MG63 (cell line): ENCODE measurements around the gene CCL26. TPM values are rescaled to one million over a fixed set of nuclear protein-coding genes. Genes with fewer than 3 reads are reported as not detected.
"Not testable (repeated sequence)": the region's sequence is repeated elsewhere in the genome, so short reads cannot be mapped to it uniquely, and the experiment has no call there.

Source experiments
- DNase-seq: peaks from one replicate; pipeline ENCODE4 v3.0.0-alpha.2; 2020
- H3K27me3 ChIP-seq: fragments of 250-450 bp; sonication (Bioruptor Pico); 2 replicates; pipeline ENCODE4 v1.5.1; 2020; ENCODE audit warnings: mild to moderate bottlenecking, moderate library complexity
- H3K36me3 ChIP-seq: fragments of 250-450 bp; sonication (Bioruptor Pico); 2 replicates; pipeline ENCODE4 v1.5.1; 2020; ENCODE audit warnings: mild to moderate bottlenecking, moderate library complexity
- H3K4me3 ChIP-seq: fragments of 250-450 bp; sonication (Bioruptor Pico); 2 replicates; pipeline ENCODE4 v1.5.1; 2020; ENCODE audit warnings: mild to moderate bottlenecking, moderate library complexity
- H3K9me3 ChIP-seq: fragments of 250-450 bp; sonication (Bioruptor Pico); 2 replicates; pipeline ENCODE4 v1.5.1; 2020; ENCODE audit warnings: mild to moderate bottlenecking, moderate library complexity
- total RNA-seq: library from RNA; depleted of rRNA; stranded (reverse); fragments of >200 nt; shearing (Covaris generic); gene quantifications from 2 replicates; pipeline ENCODE4 v1.2.3, GENCODE V29; 2014; ENCODE audit warnings: low replicate concordance; rRNA removed

CCL26 gene
- total RNA-seq, 1 experiment from 2014 or later: 22.3 TPM

DNA sequence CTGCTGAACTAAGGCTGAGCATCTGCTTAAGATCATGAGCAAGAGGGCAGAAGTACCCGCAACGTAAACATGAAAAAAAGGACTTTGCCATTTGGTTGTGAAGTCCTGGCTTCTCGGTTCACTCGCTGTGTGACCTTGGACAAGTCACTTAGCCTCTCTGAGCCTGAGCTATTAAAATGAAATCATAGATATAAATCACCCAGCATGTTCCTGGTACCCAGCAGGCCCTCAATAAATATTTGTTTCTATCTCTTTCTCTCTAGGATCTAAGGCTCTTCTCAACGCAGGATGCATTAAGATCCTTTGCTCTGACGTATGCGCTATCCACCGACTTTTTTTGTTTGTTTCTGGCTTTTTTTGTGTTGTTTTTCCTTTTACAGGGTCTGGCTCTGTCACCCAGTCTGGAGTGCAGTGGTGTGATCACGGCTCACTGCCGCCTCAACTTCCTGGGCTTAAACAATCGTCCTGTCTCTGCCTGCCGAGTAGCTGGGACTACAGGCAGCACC, 39.9 kb downstream of the CCL26 start:
- Histone ChIP-seq H3K4me3 (no peak overlapping the region), H3K36me3 (no peaks in the 10 kb centered on the region), H3K9me3 (no peaks in the 10 kb centered on the region), H3K27me3 (no peaks in the 10 kb centered on the region)
- DNase-seq: no peak

DNA sequence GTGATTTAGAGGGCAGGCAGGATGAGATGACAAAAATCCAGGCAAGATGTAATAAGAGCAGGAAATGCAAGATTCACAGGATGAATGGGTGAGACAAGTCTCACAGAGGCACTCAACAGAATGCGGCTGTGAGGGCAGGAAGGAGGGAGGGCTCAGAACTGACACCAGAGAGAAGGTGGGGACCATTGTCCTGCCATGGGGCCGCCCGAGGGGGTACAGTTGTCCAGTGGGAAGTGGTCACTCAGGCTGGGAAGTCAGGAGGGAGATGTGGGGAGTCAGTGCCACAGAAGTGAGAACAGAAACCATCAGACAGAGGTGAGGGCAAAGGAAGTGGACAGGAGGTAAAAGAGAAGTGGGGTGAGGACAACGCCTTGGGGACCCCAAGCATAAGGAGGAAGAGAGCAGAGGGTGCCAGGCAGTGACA, 42.1 kb downstream of the CCL26 start:
- no peaks in the 10 kb centered on the region for H3K36me3 ChIP-seq
- no peak for DNase-seq

DNA sequence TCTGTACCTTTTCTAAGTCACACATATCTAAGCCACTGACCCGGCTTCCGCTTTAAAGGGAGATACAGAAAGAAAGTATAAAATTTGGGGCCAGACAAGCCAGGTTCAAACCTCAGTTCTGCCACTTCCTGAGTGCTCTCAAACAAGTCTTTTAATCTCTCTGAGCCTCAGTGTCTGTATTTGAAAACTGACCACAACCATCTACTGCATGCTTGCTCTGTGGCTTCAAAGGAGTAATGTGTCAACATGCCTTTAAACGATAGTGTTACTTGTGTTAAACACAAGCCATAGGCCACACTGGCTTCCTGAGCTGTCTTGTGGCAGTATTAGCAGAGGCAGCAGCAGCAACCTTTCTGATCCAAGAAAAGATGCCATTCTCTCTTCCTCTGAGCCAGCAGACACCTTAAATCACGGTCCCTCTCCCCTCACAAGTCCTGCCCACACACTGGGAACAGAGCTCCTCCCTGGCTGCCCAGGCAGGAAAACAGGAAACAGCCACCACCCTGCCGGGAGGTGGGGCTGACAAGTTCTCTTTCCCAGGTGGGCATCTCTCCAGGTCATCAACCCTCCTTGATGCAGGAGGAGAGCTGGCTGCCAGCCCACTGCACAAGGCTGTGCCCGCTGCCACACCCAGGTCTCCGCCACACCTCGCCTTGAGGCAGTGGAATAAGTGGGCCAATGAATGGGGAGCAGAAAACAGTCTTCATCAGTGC, 44.0 kb downstream of the CCL26 start:
- peak; percentile 62 for DNase-seq
- no peaks in the 10 kb centered on the region for H3K9me3 ChIP-seq
- H3K4me3 ChIP-seq: no peak overlapping the region
- no peaks in the 10 kb centered on the region for H3K27me3 ChIP-seq
- no peaks in the 10 kb centered on the region for H3K36me3 ChIP-seq

More for the DNA sequence above, 42.1 kb downstream of the CCL26 start:
- no peak overlapping the region for H3K4me3 ChIP-seq
- H3K9me3 ChIP-seq: no peaks in the 10 kb centered on the region
- no peaks in the 10 kb centered on the region for H3K27me3 ChIP-seq

DNA sequence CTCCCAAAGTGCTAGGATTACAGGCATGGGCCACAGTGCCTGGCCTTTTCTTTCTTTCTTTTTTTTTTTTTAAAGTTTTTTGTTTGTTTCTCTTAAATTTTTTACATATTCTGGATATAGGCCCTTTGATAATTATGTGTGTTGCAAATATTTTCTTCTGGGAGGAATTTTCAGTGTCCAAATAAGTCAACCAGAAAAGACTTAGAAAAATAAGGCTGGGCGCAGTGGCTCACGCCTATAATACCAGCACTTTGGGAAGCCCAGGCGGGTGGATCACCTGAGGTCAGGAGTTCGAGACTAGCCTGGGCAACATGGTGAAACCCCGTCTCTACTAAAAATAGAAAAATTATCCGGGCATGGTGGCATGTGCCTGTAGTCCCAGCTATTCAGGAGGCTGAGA, 44.7 kb downstream of the CCL26 start:
- not testable (repeated sequence) for DNase-seq, H3K9me3 ChIP-seq, H3K36me3 ChIP-seq, H3K27me3 ChIP-seq, H3K4me3 ChIP-seq

DNA sequence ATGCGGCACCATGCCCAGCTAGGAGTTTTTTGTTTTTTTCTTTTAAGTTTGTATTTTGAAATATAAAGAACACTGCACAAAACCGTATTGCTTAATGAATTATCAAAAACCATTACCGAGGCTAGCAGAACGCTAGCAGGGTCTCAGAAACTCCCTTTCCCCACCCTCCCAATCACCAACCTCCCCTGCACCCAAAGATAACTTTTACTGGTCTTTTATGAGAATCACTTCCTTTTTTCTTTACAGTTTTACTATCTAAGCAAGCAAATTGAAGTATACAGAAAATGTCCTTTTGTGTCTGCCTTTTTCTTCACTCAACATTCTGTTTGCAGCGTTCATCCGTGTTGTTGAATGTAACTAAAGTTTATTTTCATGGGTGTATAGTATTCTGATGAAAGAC, 46.7 kb downstream of the CCL26 start:
- Histone ChIP-seq H3K4me3 (no peak overlapping the region), H3K36me3 (no peaks in the 10 kb centered on the region), H3K9me3 (no peaks in the 10 kb centered on the region), H3K27me3 (no peaks in the 10 kb centered on the region)
- no peak for DNase-seq

DNA sequence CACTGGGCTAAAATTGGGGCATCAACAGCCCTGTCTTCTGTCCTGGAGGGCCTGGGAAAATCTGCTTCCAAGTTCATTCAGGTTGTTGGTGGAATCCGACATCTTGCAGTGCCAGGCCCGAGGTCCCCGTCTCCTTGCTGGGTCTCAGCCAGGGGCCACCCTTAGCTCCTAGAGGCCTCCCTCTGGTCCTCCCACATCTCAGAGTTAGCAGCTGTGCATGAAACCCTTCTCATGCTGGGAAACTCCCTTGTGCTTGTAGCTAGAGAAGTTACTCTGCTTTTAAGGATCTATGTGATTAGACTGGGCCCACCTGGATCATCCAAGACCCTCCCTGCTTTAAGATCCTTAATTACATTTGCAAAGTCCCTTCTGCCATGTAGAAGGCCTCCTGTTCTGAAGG, 48.6 kb downstream of the CCL26 start:
- H3K9me3 ChIP-seq: no peaks in the 10 kb centered on the region
- H3K36me3 ChIP-seq: no peaks in the 10 kb centered on the region
- H3K27me3 ChIP-seq: no peaks in the 10 kb centered on the region
- no peak overlapping the region for H3K4me3 ChIP-seq
- no peak for DNase-seq

DNA sequence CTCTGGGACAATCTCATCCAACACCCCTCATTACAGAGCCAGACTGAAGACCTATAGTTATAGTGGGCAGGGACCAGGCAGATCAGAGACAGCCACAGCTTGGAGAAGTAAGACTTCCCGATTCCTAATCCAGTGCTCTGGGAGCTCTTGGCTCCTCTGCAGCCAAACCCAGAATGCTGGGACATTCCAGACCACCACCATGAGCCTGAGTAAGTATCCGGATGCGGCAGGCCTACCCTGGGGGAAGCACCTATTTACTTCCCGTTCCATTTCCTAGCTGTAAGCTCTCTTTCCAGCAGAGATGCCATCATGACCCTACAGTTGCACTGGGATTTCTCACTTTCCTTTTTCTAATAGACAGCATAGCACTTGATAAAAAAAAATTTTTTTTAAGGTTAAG, 49.6 kb downstream of the CCL26 start:
- H3K36me3 ChIP-seq: no peaks in the 10 kb centered on the region
- no peak for DNase-seq
- no peaks in the 10 kb centered on the region for H3K27me3 ChIP-seq
- H3K9me3 ChIP-seq: no peaks in the 10 kb centered on the region
- no peak overlapping the region for H3K4me3 ChIP-seq

DNA sequence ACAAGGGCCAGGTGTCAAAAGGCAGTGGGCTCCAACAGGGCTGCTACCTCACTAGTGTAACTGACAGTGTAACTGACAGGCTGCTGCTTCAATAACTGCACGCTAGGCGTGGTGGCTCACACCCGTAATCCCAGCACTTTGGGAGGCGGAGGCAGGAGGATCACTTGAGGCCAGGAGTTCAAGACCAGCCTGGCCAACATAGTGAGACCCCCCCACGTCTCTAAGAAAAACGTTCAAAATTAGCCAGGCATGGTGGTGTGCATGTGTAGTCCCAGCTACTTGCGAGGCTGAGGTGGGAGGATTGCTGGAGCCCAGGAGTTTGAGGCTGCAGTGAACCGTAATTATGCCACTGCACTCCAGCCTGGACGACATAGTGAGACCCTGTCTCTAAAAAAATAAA, 50.1 kb downstream of the CCL26 start:
- H3K36me3 ChIP-seq, H3K4me3 ChIP-seq: not testable (repeated sequence)

DNA sequence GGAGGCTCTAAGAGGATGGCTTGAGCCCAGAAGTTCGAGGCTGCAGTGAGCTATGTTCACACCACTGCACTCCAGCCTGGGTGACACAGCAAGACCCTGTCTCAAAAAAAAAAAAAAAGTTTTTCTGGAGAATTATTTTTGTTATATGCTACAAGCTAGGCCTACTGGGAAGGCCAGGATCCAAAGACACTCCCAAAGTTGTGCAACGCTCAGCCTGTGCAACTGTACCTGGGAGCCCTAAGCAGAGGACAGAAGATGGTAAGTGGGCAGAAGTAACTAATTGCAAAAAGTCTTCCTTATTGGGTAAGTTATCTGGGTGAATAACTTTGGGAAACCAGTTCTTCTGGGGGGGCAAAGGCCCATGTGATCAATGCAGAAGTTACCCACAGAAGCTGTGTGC, 50.6 kb downstream of the CCL26 start:
- no peaks in the 10 kb centered on the region for H3K27me3 ChIP-seq
- DNase-seq: no peak
- H3K4me3 ChIP-seq: no peak overlapping the region
- H3K36me3 ChIP-seq: no peaks in the 10 kb centered on the region
- no peaks in the 10 kb centered on the region for H3K9me3 ChIP-seq

More for the DNA sequence above, 50.1 kb downstream of the CCL26 start:
- H3K27me3 ChIP-seq, H3K9me3 ChIP-seq, DNase-seq: not testable (repeated sequence)

DNA sequence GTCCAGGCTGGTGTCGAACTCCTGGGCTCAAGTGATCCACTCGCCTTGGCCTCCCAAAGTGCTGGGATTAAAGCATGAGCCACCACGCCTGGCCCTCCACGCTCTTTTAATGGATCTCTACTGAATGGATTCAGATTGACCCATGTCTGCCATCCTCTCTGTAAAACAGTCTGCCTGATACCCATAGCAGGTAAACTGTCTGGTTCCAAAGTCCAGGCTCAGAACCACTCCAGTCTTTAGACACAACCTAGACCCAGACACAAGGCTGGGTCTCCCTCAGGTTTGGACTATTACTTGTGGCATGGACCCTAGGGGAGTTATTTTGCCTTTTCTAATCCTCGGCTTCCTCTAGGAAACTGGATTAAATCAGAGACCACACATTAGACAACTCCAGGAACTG, 52.4 kb downstream of the CCL26 start:
- Histone ChIP-seq H3K4me3 (no peak overlapping the region), H3K36me3 (no peaks in the 10 kb centered on the region), H3K27me3 (no peaks in the 10 kb centered on the region), H3K9me3 (no peaks in the 10 kb centered on the region)
- no peak for DNase-seq

Other genes with a start within 250 kb of the CCL26 start
- gene HIP1, start 33.3 kb downstream of the CCL26 start, total RNA-seq: 4.4 and 5.2 TPM in 2 replicates
- gene CCL24, start 41.6 kb upstream of the CCL26 start, total RNA-seq: not detected in 2 replicates
- gene RHBDD2, start 106.8 kb upstream of the CCL26 start, total RNA-seq: 11.8 and 12.8 TPM in 2 replicates
- 13.7 and 23.3 TPM in 2 replicates for gene POR, start 142.9 kb upstream of the CCL26 start, total RNA-seq
- 12.4 and 23.8 TPM in 2 replicates for gene TMEM120A, start 222.4 kb upstream of the CCL26 start, total RNA-seq